HFFc6 (cell line): ENCODE measurements around the gene CSF1R. TPM values are rescaled to one million over a fixed set of nuclear protein-coding genes. Genes with fewer than 3 reads are reported as not detected.

Experiments used
- DNase-seq: peaks from one replicate; pipeline ENCODE4 v3.0.0-alpha.2; 2018
- H3K27ac Mint-ChIP-seq: 2 replicates; pipeline ENCODE4 v1.8.0; 2020; ENCODE audit warnings: mild to moderate bottlenecking, mixed read lengths
- H3K27me3 Mint-ChIP-seq: 2 replicates; pipeline ENCODE4 v1.8.0; 2021; ENCODE audit warnings: mild to moderate bottlenecking, moderate library complexity, mixed read lengths; ENCODE audit not compliant: insufficient read depth
- H3K36me3 Mint-ChIP-seq: 2 replicates; pipeline ENCODE4 v1.8.0; 2021; ENCODE audit warnings: low read depth, mixed read lengths
- H3K4me1 Mint-ChIP-seq: 2 replicates; pipeline ENCODE4 v1.8.0; 2020; ENCODE audit warnings: low read depth, mixed read lengths
- H3K4me3 Mint-ChIP-seq: 2 replicates; pipeline ENCODE4 v1.8.0; 2020; ENCODE audit warnings: mild to moderate bottlenecking, moderate library complexity, mixed read lengths
- H3K9me3 Mint-ChIP-seq: 2 replicates; pipeline ENCODE4 v1.8.0; 2020; ENCODE audit warnings: mild to moderate bottlenecking, mixed read lengths
- total RNA-seq, 6 experiments: library from RNA; stranded (reverse); fragmentation: NEBNext Ultra II Directional; extraction: Animal tissue kit (Norgen Biotek cat#: 25700); gene quantifications; 2 replicates in 1 of 6; 3 replicates in 5 of 6; pipeline ENCODE4 v1.2.3, GENCODE V29; 2021
- TF ChIP-seq, protein P1 (sequence below): fragments of 200-600 bp; sonication (generic); IDR thresholded peaks from 2 replicates; pipeline ENCODE4 v1.5.0; 2021; ENCODE audit warnings: antibody characterized with exemption, mild to moderate bottlenecking

CSF1R gene
- total RNA-seq, 6 experiments from 2014 or later: 0.26 to 1.5 (median 0.78) TPM

DNA sequence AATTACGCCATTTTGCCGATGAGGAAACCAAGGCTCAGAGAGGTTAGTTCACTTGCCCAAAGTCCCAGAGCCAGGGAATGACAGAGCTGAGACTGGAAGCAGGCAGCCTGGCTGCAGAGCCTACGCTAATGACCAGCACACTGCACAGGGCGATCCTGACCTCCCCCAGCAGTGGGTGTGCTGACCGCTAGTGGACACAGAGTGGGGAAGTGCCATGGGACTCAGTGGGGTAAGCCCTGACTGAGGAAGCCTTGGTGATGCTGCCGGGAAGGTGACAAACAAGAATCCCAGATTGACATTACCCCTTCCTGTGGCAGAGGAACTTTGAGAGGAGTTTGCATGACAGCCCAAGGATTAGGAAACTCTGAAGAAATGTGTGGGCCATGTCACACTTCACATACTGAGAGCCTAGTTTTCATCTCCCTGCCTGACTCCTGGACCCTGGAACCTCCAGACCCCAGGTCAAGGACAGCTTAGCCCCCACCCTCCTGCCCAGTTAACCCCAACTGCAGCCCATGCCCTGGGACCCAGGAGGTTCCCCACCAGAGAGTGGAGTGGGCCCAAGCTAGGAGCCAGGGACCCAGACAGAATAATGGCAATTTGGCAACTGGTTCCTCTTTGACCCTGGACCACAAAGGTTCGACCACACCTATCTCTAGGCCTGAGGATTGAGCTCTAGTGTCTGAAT, 19.7 kb upstream of the CSF1R start:
- H3K36me3 Mint-ChIP-seq: no peaks in the 10 kb centered on the region
- TF ChIP-seq, protein P1, sequence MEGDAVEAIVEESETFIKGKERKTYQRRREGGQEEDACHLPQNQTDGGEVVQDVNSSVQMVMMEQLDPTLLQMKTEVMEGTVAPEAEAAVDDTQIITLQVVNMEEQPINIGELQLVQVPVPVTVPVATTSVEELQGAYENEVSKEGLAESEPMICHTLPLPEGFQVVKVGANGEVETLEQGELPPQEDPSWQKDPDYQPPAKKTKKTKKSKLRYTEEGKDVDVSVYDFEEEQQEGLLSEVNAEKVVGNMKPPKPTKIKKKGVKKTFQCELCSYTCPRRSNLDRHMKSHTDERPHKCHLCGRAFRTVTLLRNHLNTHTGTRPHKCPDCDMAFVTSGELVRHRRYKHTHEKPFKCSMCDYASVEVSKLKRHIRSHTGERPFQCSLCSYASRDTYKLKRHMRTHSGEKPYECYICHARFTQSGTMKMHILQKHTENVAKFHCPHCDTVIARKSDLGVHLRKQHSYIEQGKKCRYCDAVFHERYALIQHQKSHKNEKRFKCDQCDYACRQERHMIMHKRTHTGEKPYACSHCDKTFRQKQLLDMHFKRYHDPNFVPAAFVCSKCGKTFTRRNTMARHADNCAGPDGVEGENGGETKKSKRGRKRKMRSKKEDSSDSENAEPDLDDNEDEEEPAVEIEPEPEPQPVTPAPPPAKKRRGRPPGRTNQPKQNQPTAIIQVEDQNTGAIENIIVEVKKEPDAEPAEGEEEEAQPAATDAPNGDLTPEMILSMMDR: no peak
- H3K4me3 Mint-ChIP-seq: no peak overlapping the region
- no peak overlapping the region for H3K27ac Mint-ChIP-seq
- no peaks in the 10 kb centered on the region for H3K9me3 Mint-ChIP-seq
- H3K27me3 Mint-ChIP-seq: peaks cover 3% of the 10 kb centered on the region
- peaks cover 42% of the 10 kb centered on the region for H3K4me1 Mint-ChIP-seq
- DNase-seq: no peak

DNA sequence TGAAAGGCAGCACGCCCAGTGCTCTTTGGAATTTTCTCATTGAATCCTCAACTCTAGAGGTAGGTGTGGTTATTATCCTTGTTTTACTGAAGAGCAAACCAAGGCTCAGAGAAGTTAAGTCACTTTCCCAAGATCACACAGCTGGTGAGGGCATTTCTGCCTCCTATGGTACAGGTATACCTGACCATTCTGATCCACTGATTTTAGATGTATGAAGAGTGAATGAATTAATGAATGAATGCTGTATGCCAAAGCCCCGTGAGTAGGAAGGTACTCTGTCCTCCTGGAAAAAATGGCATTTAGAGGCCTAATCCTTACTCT, 18.2 kb upstream of the CSF1R start:
- H3K27me3 Mint-ChIP-seq: no peaks in the 10 kb centered on the region; the same call in none of the 2 replicates
- H3K4me1 Mint-ChIP-seq: peaks cover 31% of the 10 kb centered on the region
- no peak for DNase-seq
- no peaks in the 10 kb centered on the region for H3K36me3 Mint-ChIP-seq
- TF ChIP-seq, protein P1: no peak
- no peak overlapping the region for H3K27ac Mint-ChIP-seq
- H3K4me3 Mint-ChIP-seq: no peak overlapping the region
- no peaks in the 10 kb centered on the region for H3K9me3 Mint-ChIP-seq

DNA sequence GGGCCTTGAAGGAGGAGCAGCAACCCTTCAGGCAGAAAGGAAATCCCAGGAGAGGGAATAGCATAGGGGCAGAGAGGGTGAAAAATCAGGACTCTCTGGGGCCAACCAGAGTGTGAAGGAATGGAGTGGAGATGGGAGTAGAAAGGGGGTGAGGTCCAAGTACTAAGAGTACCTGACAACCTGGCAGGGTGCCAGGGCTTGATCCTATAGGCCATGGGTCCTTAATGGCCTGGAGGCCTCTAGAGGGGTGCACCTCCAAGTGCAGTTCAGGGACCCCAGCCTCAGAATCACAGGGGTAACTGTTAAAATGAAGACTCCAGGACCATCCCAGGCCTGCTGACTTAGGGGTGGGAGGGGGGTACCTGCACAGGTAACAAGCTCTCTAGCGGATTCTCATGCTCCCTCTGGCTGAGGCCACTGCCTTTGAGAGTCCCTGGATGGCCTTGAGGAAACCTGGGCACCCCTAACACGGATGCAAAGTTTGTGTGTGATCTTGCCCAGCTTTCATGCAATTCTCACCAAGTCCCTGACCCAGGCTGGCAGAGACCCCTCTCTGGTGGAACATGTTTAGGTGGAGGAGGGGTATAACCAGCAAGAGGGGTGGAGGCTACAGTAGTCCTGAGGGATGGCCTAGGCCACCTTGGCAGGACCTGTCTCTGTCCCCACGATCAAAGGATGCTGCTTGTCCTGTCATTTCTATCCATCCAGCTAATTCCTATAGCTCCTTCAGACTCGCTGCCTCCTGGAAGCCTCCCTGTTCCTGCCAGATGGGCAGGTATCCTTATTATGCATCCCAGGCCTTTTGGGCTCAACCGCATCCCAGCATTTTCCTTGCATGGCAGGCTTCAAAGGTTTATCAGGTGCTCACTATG, 17.6 kb upstream of the CSF1R start:
- peaks cover 26% of the 10 kb centered on the region for H3K4me1 Mint-ChIP-seq
- no peak for DNase-seq
- H3K27ac Mint-ChIP-seq: no peak overlapping the region
- H3K9me3 Mint-ChIP-seq: no peaks in the 10 kb centered on the region
- no peak overlapping the region for H3K4me3 Mint-ChIP-seq
- H3K36me3 Mint-ChIP-seq: no peaks in the 10 kb centered on the region
- TF ChIP-seq, protein P1: no peak
- no peaks in the 10 kb centered on the region; the same call in none of the 2 replicates for H3K27me3 Mint-ChIP-seq

DNA sequence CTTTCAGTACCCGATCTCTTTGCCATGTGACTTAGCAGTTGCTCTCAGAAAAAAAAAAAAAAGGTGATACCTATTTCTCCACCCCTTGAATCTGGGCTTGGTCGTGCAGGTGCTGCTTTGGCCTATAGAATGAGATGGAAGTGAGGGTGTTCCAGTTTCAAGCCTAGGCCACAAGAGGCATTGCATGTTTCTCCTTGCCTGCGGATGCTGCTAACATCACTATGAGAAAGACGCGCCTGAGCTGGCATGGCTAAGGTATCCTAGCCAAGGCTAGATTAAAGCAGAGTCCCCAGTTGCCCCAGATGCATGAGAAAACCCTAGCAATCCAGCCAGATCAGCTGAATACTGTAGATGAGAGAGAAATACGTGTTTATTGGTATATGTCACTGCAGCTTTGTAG, 14.7 kb upstream of the CSF1R start:
- no peaks in the 10 kb centered on the region for H3K9me3 Mint-ChIP-seq
- TF ChIP-seq, protein P1: no peak
- no peak overlapping the region for H3K27ac Mint-ChIP-seq
- H3K27me3 Mint-ChIP-seq: no peaks in the 10 kb centered on the region; the same call in none of the 2 replicates
- no peaks in the 10 kb centered on the region for H3K36me3 Mint-ChIP-seq
- DNase-seq: no peak
- no peaks in the 10 kb centered on the region for H3K4me1 Mint-ChIP-seq
- H3K4me3 Mint-ChIP-seq: no peak overlapping the region

DNA sequence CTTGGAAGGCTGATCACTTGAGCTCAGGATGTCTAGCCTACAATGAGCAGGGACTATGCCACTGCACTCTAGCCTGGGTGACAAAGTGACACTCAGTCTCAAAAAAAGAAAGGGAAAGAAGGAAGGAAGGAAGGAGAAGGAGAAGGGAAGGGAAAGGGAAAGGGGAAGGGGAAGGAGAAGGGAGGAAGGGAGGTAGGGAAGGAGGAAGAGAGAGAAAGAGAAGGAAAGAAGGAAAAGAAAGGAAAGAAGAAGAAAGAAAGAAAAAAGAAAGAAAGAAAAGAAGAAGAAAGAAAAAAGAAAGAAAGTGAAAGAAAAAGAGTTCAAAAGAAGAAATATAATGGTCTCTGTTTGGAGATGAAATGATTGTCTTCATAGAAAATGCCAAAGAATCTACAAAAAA, 10.8 kb upstream of the CSF1R start:
- no peak overlapping the region for H3K27ac Mint-ChIP-seq
- H3K4me1 Mint-ChIP-seq: no peaks in the 10 kb centered on the region
- no peaks in the 10 kb centered on the region; the same call in 1 of the 2 replicates for H3K27me3 Mint-ChIP-seq
- DNase-seq: no peak
- no peaks in the 10 kb centered on the region for H3K9me3 Mint-ChIP-seq
- TF ChIP-seq, protein P1: no peak
- H3K36me3 Mint-ChIP-seq: no peaks in the 10 kb centered on the region
- H3K4me3 Mint-ChIP-seq: no peak overlapping the region
